OCI-M2 (cell line): ENCODE results near the gene PLA2G15.

Experiments
- DNase-seq: peaks from one replicate; lab custom pipeline; 2025; ENCODE audit not compliant: unreplicated experiment; lab: John Stamatoyannopoulos, UW

Gene PLA2G15

DNA sequence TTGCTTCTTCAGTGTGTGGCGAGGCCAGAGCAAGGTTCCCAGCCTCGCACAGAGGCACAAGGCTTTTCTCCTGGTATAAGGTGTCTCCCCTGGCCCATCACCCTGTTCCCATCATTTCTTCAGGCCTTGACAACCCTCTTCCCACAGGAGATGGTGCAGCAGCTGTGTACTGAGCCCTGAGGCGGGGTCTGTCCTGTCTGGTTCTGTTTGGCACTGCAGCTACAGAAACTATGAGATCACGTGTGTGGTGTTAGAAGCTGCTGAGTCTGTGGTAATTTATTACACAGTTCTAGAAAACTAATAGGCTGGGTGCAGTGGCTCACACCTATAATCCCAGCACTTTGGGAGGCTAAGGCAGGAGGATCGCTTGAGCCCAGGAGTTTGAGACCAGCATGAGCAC, 7.2 kb downstream of the PLA2G15 start:
- DNase-seq = no peak

DNA sequence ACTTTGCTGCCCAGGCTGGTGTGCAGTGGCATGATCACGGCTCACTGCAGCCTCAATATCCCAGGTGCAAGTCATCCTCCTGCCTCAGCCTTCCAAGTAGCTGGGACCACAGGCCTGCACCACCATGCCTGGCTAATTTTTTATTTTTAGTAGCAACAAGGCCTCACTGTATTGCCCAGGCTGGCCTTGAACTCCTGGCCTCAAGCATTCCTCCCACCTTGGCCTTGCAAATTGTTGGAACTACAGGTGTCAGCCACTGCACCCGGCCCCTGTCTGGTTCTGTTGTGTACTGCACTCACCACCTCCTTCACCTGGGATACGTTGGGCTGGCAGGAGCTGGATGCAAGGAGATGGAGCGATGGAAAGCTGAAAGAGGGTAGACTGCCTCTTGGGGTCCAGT, 8.5 kb downstream of the PLA2G15 start:
- no peak for DNase-seq

DNA sequence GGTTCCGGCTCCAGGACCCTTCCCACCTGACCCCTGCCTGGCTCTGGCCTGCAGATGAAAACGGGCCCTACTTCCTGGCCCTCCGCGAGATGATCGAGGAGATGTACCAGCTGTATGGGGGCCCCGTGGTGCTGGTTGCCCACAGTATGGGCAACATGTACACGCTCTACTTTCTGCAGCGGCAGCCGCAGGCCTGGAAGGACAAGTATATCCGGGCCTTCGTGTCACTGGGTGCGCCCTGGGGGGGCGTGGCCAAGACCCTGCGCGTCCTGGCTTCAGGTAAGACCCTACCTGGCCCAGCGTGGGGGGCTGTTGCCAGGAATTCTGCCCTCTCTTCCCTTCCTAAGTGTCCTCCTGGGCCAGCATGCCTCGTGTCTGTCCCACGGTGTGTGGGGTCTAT, 10.5 kb downstream of the PLA2G15 start:
- DNase-seq = no peak

DNA sequence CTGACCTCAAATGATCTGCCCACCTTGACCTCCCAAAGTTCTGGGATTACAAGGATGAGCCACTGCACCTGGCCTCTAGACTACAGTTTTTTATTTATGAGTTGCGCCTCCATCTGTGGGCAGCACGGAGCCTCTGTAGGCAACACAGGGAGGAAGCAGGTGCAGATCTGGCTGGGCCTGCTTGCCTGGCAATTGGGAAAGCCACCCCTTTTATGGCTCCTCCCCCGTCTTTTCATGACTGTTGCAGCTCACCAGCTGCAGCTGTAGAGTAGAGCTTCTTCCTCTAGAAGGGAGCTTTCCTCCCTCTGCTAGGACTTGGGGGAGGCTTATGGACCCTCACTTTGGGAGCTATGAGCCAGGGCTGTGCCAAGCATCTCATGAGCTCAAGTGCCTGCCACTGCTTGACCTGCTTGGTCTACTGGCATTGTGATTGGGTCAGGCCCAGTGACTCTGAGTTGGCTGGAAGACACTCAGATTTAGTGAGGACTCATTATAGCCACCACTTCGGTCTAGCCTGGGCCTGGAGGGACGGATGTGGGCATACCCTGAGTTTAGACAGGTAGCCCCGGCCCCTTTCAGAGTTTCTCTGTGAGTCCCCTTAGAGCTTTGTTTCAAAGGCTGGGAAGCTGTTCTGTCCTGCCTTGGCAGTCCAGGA, 12.2 kb downstream of the PLA2G15 start:
- DNase-seq = no peak

DNA sequence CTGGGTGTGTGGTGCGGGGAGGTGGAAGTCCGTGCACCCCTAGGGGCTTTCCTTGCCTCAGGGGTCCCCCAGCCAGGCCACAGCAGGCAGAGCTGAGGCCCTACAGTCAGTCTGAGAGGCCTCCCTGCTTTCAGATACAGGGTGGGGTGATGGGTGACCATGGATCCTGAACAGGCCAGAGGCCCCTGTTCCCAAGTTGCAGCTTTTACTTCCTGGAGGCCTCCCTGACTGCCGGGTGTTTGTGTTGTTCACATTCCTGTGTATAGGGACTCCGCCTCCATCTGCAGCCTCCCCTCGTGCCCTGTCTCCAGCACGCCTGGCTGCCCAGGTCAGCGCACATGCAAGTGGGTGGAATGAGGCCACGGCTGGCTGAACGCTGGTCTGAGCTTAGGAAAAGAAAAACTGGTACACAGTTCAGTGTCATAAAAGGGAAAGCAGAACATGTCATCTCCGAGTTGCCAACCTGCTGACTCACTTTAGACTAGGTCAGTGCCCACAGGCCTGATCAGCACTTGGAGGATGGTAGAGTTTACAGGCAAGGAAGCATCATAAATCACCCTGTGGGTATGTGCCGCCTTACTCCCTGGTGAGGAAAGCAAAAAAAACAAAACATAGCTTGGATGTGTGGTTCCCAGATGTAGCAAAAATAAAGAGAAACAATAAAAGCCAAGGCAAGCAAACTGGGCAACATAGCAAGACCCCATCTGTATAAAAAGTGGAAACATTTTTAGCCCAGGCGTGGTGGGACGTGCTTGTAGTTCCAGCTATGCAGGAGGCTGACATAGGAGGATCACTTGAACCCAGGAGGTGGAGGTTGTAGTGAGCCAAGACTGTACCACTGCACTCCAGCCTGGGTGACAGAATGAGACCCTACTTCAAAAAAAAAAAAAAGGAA, 13.0 kb downstream of the PLA2G15 start:
- no peak for DNase-seq

DNA sequence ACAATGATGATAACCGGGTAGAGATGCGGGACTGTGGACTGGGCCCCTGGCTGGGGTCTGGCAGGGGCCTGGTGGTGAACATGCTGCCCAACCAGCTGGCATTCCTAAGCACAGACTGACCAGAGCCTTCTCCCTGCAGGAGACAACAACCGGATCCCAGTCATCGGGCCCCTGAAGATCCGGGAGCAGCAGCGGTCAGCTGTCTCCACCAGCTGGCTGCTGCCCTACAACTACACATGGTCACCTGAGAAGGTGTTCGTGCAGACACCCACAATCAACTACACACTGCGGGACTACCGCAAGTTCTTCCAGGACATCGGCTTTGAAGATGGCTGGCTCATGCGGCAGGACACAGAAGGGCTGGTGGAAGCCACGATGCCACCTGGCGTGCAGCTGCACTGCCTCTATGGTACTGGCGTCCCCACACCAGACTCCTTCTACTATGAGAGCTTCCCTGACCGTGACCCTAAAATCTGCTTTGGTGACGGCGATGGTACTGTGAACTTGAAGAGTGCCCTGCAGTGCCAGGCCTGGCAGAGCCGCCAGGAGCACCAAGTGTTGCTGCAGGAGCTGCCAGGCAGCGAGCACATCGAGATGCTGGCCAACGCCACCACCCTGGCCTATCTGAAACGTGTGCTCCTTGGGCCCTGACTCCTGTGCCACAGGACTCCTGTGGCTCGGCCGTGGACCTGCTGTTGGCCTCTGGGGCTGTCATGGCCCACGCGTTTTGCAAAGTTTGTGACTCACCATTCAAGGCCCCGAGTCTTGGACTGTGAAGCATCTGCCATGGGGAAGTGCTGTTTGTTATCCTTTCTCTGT, 14.0 kb downstream of the PLA2G15 start:
- no peak for DNase-seq

DNA sequence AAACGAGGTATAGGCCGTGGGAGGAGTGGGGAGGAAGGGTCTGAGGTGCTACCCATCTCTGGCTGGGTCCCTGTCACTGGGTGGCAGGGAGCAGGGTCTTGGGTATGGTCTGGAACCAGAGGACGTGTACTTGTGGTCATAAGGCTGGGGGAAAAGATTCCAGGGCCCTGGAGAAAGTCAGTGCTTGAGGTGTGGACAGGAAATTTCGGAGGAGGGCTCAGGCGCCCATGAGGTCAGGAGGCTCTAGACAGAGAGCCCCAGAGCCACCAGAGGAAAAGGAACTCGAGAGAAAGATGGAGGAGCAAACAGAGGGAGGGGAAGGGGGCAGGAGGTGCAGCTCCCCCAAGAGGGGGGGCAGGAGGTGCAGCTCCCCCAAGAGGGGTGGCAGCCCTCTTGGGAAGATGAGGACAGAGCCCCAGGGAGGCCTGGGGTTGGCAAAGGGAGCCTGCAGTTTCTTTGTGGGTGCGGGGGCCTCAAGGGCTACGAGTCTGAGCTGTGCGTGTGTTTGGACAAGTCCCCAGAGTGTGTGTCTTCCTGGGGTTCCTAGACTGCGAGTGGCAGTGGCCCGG, 18.5 kb downstream of the PLA2G15 start:
- no peak for DNase-seq

DNA sequence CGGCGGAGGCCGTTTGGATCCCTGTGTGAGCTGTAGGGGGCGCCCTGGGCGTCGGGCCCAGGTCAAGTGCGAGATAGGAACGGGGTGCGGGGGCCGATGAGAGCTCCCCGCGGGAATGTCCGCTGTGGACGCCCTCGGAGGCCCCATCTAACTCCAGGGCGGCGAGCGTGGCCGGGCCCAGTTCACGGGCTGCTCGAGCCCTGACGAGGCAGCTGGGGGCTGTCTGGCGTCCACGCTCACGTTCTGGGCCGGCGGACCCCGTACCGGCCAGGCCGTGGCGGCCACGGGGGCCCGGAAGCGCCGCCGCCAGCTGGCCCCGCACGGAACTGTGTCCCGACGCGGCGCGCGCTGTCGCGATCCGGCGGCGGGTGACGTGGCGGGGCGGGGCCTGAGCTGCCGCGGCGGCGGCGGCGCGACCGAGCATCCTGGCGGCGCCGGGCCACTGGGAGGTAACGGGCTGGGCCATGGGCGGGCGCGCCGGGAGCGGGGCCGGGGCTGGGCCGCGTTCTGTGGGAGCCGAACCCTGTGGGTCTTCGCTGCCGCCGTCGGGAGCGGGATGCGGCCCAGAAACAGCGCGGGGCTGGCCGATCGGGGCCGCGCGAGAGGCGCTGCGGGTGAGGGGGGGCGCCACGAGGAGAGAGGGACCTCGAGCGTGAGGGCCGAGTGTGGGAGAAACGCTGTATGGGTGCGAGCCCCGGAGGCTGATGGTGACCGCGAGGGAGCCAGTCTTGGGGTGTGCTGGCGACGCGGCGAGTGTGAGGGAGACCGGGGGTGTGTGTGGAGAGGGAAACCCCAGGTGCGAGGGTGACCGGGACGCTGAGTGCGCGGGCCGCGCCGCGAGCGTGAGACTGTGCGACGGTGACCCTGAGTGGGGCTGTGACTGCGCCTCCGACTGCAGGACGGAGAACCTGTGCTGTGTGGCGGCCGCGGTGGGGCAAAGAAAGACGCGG, 19.2 kb downstream of the PLA2G15 start, which contains the start of gene SLC7A6:
TSS of gene SLC7A6 (plus strand) at position 399 of the 950 bp plus-strand sequence. CDS start 10,201 bp downstream, outside the sequence.
- DNase-seq = no peak

DNA sequence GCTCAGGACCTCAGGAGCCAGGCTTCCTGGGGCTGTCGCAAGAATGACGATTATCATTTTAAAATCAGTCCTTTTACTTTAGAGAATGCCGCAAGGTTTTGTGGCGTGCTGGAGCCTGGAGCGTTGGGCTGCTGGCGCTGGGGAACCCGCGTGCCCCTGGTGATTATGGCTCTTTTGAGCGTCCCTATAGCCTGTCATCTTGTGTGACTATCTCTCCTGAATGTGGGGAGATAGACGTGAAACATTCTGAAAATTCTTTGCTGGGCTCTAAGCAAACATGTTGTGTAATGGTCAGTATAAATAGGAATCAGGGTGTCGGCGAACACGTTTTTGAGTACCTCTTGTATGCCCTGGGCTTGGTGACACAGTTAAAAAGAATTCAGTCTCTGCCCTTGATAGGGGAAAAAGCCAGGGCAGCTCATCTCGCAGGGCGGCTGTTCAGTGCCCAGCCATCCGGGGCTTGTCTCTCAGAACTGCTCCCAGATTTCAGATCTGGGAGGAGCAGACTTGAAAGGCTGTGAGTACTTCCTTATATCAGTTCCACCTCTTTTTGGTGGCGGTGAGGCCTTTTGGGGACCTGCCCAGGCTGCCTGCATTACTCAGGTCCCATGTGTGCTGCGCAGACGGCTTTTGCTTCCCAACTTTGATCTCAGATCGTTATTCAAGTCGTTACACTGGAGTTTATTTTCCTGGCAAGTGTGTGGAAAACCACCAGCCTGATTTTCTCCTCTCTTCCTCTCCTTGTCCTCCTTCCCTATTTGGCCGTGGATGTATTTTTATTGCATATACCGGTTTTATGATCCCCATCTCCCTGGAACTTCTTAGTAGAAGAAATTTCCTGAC, 20.1 kb downstream of the PLA2G15 start:
- DNase-seq = no peak

DNA sequence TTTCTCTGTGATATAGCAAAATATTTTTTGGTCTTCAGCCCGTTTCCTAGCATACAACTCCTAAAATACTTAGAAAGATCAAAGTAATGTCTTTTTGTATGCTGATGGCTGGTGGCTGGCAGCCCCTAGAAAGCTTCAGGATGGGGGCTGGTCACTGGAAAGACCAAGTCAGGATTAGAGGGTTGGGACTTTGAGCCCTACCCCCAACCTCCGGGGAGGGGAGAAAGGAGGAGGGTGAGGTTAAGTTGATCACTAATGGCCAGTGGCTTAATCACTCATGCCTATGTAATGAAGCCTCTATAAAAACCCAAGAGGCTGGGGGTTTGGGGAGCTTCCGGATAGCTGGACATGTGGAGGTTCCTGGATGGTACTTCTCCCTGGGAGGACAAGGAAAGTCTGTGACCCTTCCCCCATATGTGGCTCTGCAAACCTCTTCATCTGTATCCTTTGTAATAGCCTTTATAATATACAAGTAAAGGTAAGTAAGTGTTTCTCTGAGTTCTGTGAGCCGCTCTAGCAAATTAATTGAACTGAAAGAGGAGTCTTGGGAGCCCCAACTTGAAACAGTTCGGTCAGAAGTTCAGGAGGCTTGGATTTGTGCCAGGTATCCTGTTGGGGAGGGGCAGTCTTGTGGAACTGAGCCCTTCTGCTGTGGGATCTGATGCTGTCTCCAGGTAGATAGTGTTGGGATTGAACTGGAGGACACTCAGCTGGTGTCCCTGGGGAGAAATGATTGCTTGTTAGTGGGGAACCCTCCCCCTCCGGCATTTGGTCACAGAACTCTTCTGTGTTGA, 22.6 kb downstream of the PLA2G15 start:
- DNase-seq = no peak

DNA sequence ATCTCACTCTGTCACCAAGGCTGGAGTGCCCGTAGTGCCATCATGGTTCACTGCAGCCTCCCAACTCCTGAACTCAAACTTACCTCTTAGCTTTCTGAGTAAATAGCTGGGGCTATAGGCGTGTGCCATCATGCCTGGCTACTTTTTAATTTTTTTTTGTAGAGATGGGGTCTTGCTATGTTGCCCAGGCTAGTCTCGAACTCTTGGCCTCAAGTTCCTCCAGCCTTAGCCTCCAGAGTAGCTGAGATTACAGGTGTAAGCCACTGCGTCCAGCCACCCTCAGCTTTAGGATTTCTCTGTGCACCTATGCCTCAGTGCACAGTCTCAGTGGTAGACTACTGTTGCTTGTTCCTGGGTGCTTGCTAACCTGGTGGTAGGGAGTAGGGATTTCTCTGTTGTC, 24.6 kb downstream of the PLA2G15 start:
- no peak for DNase-seq

DNA sequence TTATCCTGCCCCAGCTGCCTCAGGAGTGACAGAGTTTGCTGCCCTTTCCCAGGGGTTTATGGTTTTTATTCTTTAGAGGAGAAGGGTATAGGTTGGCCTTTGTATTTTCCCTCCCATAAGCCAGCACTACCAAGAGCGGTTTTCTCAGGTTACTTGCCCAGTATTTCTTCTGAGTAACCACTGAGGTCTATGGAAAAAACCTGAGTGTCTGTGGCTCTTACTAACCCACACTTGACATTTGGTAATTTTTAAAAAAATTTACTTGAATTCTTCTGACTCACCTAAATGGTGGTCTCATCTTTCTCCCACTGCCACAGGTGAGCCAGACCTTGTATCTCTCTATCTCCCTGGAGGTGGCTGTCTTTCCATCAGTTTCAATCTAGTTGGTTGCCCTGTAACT, 25.2 kb downstream of the PLA2G15 start:
- no peak for DNase-seq

DNA sequence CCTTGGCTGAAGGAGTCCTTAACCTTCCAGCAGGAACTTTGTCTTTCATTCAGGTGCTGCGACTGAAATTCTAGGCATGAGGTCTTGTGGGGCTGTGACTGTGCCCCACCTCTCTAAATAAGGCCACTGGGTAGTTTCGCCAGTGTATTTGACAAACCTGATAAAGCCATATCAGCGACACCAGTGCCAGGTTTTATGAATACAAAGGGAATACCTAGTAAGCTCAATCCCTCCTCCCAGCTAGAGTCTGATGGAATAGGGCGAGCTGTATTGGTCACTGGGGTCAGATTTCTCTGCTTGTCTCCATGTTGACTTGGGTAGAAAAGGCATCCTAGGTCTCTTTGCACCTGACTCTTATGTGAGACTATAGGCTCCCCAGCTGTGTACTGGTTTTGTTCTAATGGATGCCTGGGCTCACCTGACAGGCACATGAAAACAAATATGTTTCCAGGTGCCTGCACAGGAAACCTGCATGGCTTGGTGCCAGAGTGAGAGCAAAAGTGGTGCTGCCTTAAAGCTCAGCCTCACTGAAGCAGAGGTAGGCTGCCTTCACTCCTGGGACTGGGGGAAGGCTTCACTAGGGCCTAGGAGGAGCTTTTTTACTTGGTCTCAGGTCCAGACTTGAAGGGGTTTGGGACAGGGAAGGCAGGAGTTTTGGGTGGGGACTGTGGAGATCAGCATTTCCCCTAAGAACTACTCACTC, 27.5 kb downstream of the PLA2G15 start:
- no peak for DNase-seq

DNA sequence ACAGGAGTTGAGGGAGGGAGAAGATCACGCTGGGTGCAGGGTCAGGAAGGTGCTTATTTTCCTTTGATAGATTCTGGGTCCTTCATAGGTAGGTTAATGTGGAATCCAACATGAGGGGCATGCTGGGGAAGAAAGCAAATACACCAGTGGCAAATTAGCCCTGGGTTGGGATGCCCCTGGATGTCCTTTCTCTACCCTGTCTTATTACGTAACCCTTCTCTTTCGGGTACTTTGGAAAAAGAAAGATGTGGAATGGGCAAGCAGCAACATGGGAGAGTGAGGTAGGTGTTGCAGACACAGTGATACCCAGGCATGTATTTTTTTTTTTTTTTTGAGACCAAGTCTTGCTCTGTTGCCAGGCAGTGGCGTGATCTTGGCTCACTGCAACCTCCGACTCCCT, 28.3 kb downstream of the PLA2G15 start:
- DNase-seq = no peak

DNA sequence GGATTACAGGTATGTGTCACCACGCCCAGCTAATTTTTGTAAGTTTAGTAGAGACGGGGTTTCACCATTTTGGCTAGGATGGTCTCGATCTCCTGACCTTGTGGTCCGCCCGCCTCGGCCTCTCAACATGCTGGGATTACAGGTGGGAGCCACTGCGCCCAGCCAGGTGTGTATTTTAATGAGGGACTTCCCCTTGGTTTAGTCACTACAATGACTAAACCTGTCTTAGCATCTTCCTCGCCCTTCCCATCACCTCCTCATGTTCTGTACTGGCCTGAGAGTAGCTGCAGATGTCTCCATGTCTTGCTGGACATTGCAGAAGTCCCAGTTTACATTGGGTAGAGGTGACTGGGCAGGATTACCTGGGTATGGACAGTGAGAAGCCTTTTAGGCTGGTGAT, 28.7 kb downstream of the PLA2G15 start:
- no peak for DNase-seq

DNA sequence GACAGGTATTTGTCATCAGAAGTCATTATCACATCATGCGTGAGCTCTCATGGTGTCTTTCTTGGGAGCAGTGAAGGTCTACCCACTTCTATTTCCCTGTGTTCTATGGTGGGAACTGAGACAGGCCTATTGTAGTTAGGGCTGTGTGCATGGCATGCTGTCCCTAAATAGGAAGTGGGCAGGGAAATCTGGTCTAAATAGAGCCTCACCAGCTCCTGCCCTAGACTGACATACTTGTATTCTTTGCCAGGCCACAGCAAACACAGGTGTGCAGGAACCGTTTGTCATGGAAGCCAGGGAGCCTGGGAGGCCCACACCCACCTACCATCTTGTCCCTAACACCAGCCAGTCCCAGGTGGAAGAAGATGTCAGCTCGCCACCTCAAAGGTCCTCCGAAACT, 29.3 kb downstream of the PLA2G15 start:
- no peak for DNase-seq

DNA sequence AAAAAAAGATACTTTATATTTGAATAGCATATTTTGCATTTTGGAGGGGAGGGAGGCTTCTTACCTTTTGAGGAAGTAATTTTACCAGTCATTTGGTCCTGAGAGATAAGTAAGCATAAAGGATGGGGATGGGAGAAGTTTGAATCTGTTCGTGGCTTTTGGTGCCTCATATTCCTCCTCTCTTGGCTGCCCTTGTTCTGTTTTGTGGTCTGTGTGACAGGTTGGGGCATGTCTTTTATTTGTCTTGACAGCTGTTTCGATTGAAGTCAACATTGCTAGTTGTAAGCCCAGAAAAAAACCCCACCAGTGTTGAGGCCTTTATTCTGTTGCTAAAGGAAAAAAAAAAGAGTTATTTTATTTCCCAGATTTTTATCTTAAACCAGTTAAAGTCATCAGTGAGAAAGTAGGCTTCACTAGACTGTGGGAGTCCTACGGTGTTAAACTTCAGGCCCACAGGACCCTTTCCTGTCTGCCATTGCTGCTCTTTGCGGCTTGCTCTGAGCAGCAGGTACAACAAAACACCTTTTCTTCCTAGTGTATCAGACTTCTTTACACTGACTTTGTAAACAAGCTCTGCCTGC, 30.5 kb downstream of the PLA2G15 start:
- no peak for DNase-seq
